ENCODE results near the gene MTX3. TPM values are rescaled to one million over a fixed set of nuclear protein-coding genes. Genes with fewer than 3 reads are reported as not detected.

MTX3 gene, protein sequence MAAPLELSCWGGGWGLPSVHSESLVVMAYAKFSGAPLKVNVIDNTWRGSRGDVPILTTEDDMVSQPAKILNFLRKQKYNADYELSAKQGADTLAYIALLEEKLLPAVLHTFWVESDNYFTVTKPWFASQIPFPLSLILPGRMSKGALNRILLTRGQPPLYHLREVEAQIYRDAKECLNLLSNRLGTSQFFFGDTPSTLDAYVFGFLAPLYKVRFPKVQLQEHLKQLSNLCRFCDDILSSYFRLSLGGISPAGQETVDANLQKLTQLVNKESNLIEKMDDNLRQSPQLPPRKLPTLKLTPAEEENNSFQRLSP
- total RNA-seq = 21.8 TPM

- peak; percentile 83 for DNase-seq
Measured at GRCh38 chr5:79990598-79991507, at the start of gene MTX3. MTX3 (minus strand) TSS chr5:79991262; CDS start chr5:79991238, 24 bp downstream.

- no peak for DNase-seq
Measured at GRCh38 chr5:80039650-80040049, 48.6 kb upstream of the MTX3 start.

DNA sequence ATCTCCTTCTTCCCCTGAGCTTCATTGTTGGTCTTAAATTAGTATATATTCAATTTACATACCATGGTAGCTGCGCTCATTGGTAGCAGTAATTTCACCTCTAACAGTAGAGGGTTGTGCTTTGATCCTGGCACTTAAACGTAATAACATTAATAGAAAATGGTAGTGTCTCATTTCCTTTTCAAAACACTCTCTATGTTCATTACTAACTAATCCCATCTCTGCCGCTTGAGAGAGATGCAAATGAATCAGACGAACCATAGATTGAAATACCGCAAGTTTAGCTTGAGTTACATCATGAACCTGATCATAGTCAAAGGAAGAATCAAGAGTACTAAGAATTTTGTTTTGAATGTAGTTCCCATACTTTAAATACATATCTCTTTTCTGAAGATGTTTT lies 46.3 kb upstream of the MTX3 start:
- DNase-seq = no peak

DNA sequence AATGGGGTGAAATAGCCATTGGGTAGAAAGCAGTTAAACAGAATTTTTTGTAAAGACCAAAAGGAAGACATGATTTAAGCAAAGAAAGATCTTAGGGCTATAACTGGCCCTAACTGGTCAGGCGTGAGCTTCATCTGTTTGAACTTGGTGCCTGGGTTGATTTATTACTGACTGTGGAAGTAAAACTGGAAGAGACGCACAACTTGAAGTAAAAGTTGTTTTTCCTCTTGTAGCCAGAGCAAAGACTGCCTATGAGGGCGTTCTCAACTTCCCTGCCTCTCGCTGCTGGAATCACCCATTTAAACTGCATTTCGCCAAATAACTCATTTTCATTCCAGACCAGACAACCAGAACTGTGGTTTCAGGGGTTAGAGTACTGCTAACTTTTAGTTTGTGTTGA lies 45.6 kb upstream of the MTX3 start:
- DNase-seq = no peak

DNA sequence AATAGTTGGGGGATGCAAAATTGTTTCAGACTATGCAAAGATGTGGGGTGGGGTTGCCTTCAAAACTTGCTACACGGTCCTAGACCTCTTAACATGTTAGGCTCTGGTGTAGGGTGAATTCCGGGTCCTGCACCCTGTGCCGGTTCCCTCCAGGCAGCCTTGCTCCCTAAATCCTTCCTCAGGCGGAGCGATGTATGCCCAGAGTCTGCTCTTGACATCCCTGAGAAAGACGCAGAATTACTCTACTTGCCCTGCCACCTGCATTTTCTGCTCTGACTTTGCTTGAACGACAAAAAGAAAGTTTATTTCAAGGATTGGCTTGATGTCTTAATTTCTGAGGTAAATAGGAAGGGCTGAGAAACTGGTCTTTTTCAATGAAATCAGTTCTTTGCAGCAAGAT lies 44.8 kb upstream of the MTX3 start:
- DNase-seq = no peak

GRCh38 chr5:80034962-80035821 lies 44.1 kb upstream of the MTX3 start, which contains the start of gene THBS4:
THBS4 (plus strand) TSS chr5:80035348; CDS start chr5:80035538, 190 bp downstream.
- no peak for DNase-seq

DNA sequence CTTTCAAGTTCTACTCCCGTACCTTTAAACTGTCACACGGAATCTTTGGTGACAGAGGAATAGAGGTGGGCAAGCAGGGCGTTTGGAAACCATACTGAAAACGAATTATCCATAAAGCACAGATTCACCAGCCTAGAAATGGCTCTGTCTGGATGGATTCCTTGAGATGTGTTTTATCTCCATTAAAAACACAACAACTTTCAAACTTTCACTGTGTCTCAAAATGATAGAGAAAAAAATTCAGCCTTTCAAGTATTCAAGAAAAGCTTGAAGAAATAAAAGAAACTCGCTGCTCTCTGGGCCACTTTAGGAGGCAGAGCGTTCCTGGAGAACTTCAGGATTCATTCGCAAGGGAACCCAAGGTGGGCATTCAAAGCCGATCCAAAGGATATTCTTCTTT lies 43.5 kb upstream of the MTX3 start:
- DNase-seq = no peak

DNA sequence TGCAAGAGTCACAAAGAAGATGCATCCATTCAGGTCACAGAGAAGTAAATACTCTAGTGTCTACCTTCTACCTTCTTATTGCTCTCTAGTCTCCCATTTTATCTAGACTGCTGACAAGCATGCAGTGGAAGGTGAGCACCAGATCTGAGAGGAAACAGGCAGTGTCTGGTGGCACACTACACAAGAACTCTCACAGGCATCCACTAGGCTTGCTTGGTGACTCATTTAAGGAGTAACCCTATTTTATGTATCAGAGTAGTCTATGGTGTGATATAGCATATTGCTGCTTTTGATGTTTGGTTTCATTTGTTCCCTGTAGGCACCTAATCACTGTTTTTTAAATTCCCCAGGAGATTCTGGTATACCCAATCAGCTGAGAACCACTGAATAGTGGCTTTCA lies 42.5 kb upstream of the MTX3 start:
- no peak for DNase-seq

DNA sequence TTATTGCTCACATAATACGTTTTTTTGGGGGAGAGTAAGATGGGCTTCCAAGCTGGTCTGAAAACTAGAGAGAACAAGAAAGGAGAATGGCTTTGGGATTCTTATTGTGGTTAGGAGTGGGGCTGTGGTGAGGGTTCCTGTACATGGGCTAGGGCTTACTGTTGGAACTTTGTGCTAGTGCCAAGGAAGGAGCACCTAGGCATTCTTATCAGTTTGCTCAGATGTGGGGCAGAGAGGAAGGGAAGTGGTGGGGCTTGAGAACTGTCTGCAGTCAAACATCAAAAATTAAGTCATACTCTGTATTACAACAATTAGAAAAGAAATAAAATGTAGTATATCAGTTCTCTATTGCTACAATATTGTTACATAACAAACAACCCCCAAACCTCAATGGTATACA lies 40.0 kb upstream of the MTX3 start:
- no peak for DNase-seq

DNA sequence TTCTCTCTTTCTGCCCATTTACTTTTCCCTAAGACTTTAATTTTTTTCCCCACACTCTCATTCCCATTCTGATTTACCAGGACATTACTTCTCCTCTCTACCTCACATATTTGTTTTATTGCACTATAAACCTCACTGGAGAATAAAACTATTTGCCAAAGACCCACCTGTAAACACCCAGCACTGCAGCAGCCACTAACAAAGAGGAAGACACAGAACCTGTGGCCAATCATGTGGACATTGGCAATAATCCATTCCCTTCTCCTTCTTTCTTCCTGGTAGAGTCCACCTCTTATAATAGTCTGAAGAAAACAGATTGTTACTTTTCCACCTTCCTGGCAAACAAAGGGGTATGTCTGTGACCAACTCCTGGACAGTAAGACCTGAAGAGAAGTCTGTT lies 35.8 kb upstream of the MTX3 start:
- no peak for DNase-seq

DNA sequence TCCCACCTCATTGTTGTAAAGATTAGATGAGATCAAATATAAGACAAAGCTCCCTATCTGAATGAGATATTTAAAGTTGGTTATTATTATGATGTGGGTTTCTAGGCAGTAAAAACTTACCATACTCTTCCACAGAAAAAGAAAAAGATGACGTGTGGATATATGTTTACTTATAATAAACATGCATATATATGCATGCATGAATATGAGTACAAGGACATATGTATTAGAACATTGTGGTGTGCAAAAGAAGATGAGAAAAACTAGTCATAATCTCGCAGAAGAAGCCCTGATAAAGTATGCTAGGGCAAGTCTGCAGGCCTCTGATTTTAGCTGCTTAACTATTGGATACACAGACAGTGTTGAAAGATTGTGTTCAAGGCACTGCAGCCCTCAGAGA lies 34.0 kb upstream of the MTX3 start:
- no peak for DNase-seq

- no peak for DNase-seq
Measured at GRCh38 chr5:80010754-80011392, 19.8 kb upstream of the MTX3 start.

- no peak for DNase-seq
Measured at GRCh38 chr5:80008995-80009765, 18.1 kb upstream of the MTX3 start.

DNA sequence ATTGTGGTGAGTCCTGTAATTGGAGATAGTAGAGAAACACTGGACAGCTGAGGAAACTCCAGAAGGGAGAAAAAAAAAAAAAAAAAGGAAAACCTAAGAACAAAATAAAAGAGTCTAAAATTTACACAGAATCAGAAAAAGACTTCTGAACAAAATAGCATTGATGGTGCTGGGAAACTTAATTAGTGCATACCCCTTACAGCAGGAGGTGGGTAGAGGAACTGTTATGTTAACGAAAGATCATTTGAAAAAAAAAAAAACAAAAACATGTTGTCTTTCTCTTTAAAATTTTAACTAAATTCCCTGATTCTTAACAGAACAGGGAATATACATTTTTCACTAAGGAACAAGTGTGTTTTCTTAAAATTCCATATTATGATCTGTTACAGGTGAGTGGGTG lies 11.6 kb upstream of the MTX3 start:
- no peak for DNase-seq

GRCh38 chr5:79999722-80000121 lies 8.7 kb upstream of the MTX3 start:
- no peak for DNase-seq

- DNase-seq = no peak
Measured at GRCh38 chr5:79992891-79993657, 2.0 kb upstream of the MTX3 start.

DNA sequence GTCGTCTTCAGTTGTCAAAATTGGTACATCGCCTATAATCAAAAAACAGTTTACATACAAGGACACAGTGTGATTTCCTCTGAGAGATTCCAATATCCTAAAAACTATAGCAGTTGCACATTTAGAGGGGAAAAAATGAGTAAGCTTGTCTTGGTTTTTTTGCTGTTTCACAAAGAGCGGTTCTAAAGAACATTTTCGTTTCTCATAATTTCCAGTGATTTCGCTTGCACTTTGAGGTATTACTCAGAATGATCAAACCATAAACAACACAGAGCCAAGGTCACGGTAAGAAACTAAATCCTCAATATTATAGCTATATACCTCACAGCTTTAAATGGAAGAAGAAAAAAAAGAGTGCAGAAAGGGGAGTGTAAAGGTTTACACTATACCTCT lies 861 bp downstream of the MTX3 start:
- no peak for DNase-seq

- no peak for DNase-seq
Measured at GRCh38 chr5:79986260-79986659, 4.8 kb downstream of the MTX3 start.

GRCh38 chr5:79985288-79985687 lies 5.8 kb downstream of the MTX3 start:
- no peak for DNase-seq

- no peak for DNase-seq
Measured at GRCh38 chr5:79984363-79984762, 6.7 kb downstream of the MTX3 start.

DNA sequence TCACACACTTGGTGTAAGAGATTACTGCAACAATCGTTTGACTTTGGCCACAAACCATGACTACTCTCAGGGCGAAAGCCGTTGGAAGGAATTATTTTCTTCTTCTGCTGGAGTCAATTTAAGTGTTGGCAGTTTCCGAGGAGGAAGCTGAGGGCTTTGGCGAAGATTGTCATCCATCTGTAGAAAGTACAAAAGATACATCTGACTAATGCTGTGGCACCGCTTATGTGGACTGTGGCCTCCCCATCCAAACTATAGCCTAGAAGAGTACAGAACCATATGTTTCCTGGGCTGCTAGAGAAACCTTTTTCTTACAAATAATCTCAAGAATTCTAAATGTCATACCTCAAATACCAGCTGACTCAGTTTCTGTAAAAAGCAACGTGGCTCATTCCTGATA lies 7.4 kb downstream of the MTX3 start:
- no peak for DNase-seq
